Caco-2 (cell line): ENCODE results near the gene ITGAD. TPM values are rescaled to one million over a fixed set of nuclear protein-coding genes. Genes with fewer than 3 reads are reported as not detected.

ENCODE experiments used
- BruUV-seq: library from RNA; stranded (reverse); fragments of 400-500 nt; replicated peaks from 2 replicates; lab custom pipeline; 2021; lab: Mats Ljungman, UMichigan
- CTCF ChIA-PET: fragments of 300-600 bp; sonication (Branson Sonifier 250); formaldehyde crosslinking; loops from one replicate; lab custom pipeline; 2022; ENCODE audit warnings: antibody characterized with exemption; lab: Charles Lee
- POLR2A ChIA-PET: fragments of 300-600 bp; sonication (Branson Sonifier 250); formaldehyde crosslinking; loops from one replicate; lab custom pipeline; 2022; ENCODE audit warnings: antibody characterized with exemption; lab: Charles Lee
- DNase-seq, 2 experiments: peaks; one replicate each; pipeline versions ENCODE4 v3.0.0 to v3.0.0-alpha.2; 2020 to 2022
- H3K27me3 ChIP-seq: replicated peaks from 2 replicates; pipeline ENCODE4 v1.6.0; 2011; ENCODE audit warnings: low read length; ENCODE audit not compliant: control insufficient read depth, insufficient read depth
- H3K36me3 ChIP-seq: 2 replicates; pipeline ENCODE4 v1.5.1; 2011; ENCODE audit warnings: low read length; ENCODE audit not compliant: control insufficient read depth, insufficient read depth
- H3K4me1 ChIP-seq: fragments of 250-450 bp; sonication (Bioruptor Pico); 2 replicates; pipeline ENCODE4 v1.5.1; 2020; ENCODE audit warnings: mild to moderate bottlenecking
- H3K4me3 ChIP-seq: 2 replicates; pipeline ENCODE4 v1.5.1; 2011; ENCODE audit warnings: low read depth, mild to moderate bottlenecking, control low read depth, low read length
- H3K9me3 ChIP-seq: fragments of 250-450 bp; sonication (Bioruptor Pico); 2 replicates; pipeline ENCODE4 v1.5.1; 2020; ENCODE audit warnings: mild to moderate bottlenecking, moderate library complexity
- H3K27ac Mint-ChIP-seq: one replicate; pipeline ENCODE4 v1.8.0; 2022; ENCODE audit warnings: mixed read lengths; ENCODE audit not compliant: unreplicated experiment
- H3K27me3 Mint-ChIP-seq: one replicate; pipeline ENCODE4 v1.8.0; 2022; ENCODE audit warnings: mixed read lengths; ENCODE audit not compliant: insufficient read depth, unreplicated experiment
- H3K36me3 Mint-ChIP-seq: one replicate; pipeline ENCODE4 v1.8.0; 2022; ENCODE audit warnings: mild to moderate bottlenecking, mixed read lengths; ENCODE audit not compliant: insufficient read depth, unreplicated experiment
- H3K4me1 Mint-ChIP-seq: one replicate; pipeline ENCODE4 v1.8.0; 2022; ENCODE audit warnings: low read depth, mixed read lengths; ENCODE audit not compliant: unreplicated experiment
- H3K4me3 Mint-ChIP-seq: one replicate; pipeline ENCODE4 v1.8.0; 2022; ENCODE audit warnings: mild to moderate bottlenecking, moderate library complexity, mixed read lengths; ENCODE audit not compliant: unreplicated experiment
- H3K9me3 Mint-ChIP-seq: one replicate; pipeline ENCODE4 v1.8.0; 2022; ENCODE audit warnings: mixed read lengths; ENCODE audit not compliant: unreplicated experiment
- intact Hi-C: fragments of 100-400 bp; cut with micrococcal nuclease; formaldehyde crosslinking; loops from one replicate; pipeline ENCODE4 v1.10.0; 2022; ENCODE audit not compliant: unreplicated experiment
- total RNA-seq: library from RNA; stranded (reverse); gene quantifications from 2 replicates; pipeline ENCODE4 v1.2.3, GENCODE V29; 2022
- TF ChIP-seq, protein P1 (sequence below), 2 experiments: fragments of 200-600 bp in 1 of 2; IDR thresholded peaks; 1 replicate in 1 of 2; 2 replicates in 1 of 2; pipeline versions ENCODE4 v1.5.1 to v1.8.0; 2011 to 2022; ENCODE audit warnings: antibody characterized with exemption in 1 of 2, control low read depth in 1 of 2, inconsistent platforms in 1 of 2, low read depth in 1 of 2, low read length in 1 of 2, mild to moderate bottlenecking in 1 of 2, moderate library complexity in 1 of 2; ENCODE audit not compliant: insufficient read depth in 1 of 2, severe bottlenecking in 1 of 2, unreplicated experiment in 1 of 2

The ITGAD gene
- total RNA-seq, 1 experiment from 2014 or later: not detected

DNA sequence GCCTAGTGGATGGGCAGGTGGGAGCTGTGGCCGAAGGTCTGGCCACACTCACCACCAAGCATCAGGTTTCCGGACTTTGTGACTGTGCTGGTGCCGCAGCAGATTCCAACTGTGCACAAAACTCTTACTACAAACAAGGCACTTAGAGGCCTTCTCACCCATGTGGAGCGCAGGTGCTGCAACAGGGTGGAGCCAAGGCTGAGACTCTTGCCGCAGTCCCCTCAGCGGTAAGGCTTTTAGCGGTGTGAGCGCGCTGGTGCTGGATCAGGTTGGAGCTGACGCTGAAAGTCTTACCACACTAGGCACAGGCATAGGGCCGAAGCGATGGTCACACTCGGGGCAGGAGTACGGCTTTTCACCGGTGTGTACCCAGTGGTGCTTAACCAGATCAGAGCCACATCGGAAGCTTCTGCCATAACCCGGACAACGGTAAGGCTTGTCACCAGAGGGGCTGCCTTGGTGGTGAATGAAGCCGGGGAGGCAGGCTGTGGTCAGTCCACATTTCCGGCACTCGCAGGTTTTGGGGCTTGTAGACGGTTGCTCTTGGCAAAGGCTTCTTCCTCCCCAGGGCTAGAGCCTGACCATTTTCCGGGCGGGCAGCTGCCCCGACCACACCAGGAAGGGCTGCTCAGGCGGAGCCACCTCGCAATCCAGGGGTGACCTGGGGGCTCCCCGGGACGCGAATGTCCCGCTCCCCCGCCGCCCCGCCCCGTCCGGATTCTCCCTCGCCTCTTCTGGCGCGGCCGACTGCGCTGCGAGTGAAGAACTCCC is 65.1 kb downstream of the ITGAD start:
- TF ChIP-seq, protein P1, sequence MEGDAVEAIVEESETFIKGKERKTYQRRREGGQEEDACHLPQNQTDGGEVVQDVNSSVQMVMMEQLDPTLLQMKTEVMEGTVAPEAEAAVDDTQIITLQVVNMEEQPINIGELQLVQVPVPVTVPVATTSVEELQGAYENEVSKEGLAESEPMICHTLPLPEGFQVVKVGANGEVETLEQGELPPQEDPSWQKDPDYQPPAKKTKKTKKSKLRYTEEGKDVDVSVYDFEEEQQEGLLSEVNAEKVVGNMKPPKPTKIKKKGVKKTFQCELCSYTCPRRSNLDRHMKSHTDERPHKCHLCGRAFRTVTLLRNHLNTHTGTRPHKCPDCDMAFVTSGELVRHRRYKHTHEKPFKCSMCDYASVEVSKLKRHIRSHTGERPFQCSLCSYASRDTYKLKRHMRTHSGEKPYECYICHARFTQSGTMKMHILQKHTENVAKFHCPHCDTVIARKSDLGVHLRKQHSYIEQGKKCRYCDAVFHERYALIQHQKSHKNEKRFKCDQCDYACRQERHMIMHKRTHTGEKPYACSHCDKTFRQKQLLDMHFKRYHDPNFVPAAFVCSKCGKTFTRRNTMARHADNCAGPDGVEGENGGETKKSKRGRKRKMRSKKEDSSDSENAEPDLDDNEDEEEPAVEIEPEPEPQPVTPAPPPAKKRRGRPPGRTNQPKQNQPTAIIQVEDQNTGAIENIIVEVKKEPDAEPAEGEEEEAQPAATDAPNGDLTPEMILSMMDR (IDR thresholded peaks at IDR 0.05; ENCODE audit: insufficient read depth in 1 of 2, low read depth in 1 of 2, low read length in 1 of 2, severe bottlenecking in 1 of 2, unreplicated experiment in 1 of 2): peak; percentile 3 to 60
- Mint-ChIP-seq H3K36me3 (peaks cover 19% of the 10 kb centered on the region), H3K4me3 (peak overlapping the region; percentile 79), H3K4me1 (peaks cover 11% of the 10 kb centered on the region), H3K9me3 (no peaks in the 10 kb centered on the region), H3K27ac (peak overlapping the region; percentile 85), H3K27me3 (no peaks in the 10 kb centered on the region)
- peak; percentile 75 to 77 for DNase-seq
- peak overlapping the region; percentile 78 for H3K4me3 ChIP-seq
- POLR2A ChIA-PET: interaction anchor here (0.7 to 3.5 kb wide), 7 partner anchors 16 to 316 kb away, joined by 3 to 30 read pairs (median 8); partner anchors contain the start of genes FUS, RUSF1 and ZNF843
- no peaks in the 10 kb centered on the region for H3K9me3 ChIP-seq
- intact Hi-C loops: loop anchor here (2.0 to 10.0 kb wide), 3 partner anchors 323 to 417 kb away; partner anchors contain the start of genes PRSS8, ZNF267, ZNF646 and ZNF668
- H3K36me3 ChIP-seq: no peaks in the 10 kb centered on the region; the same call in 1 of the 2 replicates
- BruUV-seq: no TSS peak
- H3K27me3 ChIP-seq: no peaks in the 10 kb centered on the region
- H3K4me1 ChIP-seq: peaks cover 17% of the 10 kb centered on the region
- CTCF ChIA-PET: interaction anchor here (0.7 to 4.3 kb wide), 8 partner anchors 15 to 1445 kb away, joined by 3 to 33 read pairs (median 4); partner anchors contain the start of genes ZNF668 and ZNF843

DNA sequence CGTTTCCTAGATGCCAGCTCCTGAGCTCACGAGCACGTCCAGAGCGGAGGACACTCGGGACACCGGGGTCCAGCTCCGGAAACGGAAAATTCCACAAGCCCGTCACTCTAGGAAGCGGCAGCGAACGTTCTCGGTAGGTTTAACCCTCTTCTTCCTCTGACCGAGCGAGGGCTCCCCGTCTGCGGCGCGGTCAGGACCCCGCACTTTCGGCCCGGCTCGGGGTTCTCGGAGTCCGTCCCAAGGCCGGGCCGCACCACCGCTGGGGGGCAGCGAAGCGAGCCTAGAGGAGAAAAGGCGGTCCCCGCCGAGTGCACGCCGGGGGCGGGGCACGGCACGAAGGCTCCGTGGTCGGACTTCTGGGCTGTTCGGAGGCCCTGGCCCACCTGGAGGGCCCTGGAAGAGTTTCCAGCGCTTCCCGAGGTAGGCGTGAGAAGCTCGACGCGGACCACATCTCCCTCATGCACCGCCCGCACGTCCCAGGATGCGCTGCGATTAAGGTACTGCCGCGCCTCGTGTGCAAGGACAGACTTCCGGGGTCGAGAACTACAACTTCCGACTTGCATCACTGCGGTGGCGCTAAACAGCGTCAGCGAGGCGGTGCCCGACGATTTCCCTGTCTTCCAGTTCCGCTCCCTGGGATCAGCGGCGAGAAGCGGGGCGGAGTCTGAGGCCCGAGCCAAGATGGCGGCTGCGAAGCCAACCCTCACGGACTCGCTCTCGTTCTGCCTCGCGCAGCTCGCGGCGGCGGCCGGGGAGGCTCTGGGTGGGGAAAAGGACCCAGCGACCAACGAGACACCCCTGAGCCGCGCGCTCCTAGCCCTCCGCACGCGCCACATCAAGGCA is 65.9 kb downstream of the ITGAD start, which contains the start of gene ARMC5:
TSS of gene ARMC5 (plus strand) at position 658 of the 843 bp plus-strand sequence. CDS start at position 682, 24 bp downstream.
- Mint-ChIP-seq H3K4me1 (peaks cover 6% of the 10 kb centered on the region), H3K36me3 (peaks cover 22% of the 10 kb centered on the region), H3K27ac (peak within 1 kb of the TSS; percentile 85), H3K27me3 (no peaks in the 10 kb centered on the region), H3K4me3 (peak within 1 kb of the TSS; percentile 79), H3K9me3 (no peaks in the 10 kb centered on the region)
- ChIA-PET POLR2A (interaction anchor here (0.7 to 3.5 kb wide), 10 partner anchors 13 to 414 kb away, joined by 5 to 30 read pairs (median 10); partner anchors contain the start of genes FUS, KAT8, RUSF1 and TGFB1I1), CTCF (interaction anchor here (0.7 to 4.3 kb wide), 12 partner anchors 15 to 1446 kb away, joined by 3 to 33 read pairs (median 3); partner anchors contain the start of genes ZNF668 and ZNF843)
- Histone ChIP-seq H3K4me1 (peaks cover 13% of the 10 kb centered on the region; the same call in 1 of the 2 replicates), H3K4me3 (peak within 1 kb of the TSS; percentile 78), H3K9me3 (no peaks in the 10 kb centered on the region), H3K36me3 (peaks cover 1% of the 10 kb centered on the region; the same call in 1 of the 2 replicates), H3K27me3 (no peaks in the 10 kb centered on the region)
- TF ChIP-seq, protein P1 (IDR thresholded peaks at IDR 0.05; ENCODE audit: insufficient read depth in 1 of 2, low read depth in 1 of 2, low read length in 1 of 2, severe bottlenecking in 1 of 2, unreplicated experiment in 1 of 2): peak; percentile 63 to 79
- TSS peak; percentile 36 for BruUV-seq
- intact Hi-C loops: loop anchor here (1.0 to 10.0 kb wide), 6 partner anchors 18 to 416 kb away; partner anchors contain the start of genes PRSS8, ZNF267, ZNF646 and ZNF668
- peak; percentile 95 to 97 for DNase-seq
